ENCODE data around the gene LRPPRC. TPM values are rescaled to one million over a fixed set of nuclear protein-coding genes. Genes with fewer than 3 reads are reported as not detected.

LRPPRC gene
- total RNA-seq, 1 experiment from 2014 or later = 253 TPM

- TF ChIP-seq, protein P1, sequence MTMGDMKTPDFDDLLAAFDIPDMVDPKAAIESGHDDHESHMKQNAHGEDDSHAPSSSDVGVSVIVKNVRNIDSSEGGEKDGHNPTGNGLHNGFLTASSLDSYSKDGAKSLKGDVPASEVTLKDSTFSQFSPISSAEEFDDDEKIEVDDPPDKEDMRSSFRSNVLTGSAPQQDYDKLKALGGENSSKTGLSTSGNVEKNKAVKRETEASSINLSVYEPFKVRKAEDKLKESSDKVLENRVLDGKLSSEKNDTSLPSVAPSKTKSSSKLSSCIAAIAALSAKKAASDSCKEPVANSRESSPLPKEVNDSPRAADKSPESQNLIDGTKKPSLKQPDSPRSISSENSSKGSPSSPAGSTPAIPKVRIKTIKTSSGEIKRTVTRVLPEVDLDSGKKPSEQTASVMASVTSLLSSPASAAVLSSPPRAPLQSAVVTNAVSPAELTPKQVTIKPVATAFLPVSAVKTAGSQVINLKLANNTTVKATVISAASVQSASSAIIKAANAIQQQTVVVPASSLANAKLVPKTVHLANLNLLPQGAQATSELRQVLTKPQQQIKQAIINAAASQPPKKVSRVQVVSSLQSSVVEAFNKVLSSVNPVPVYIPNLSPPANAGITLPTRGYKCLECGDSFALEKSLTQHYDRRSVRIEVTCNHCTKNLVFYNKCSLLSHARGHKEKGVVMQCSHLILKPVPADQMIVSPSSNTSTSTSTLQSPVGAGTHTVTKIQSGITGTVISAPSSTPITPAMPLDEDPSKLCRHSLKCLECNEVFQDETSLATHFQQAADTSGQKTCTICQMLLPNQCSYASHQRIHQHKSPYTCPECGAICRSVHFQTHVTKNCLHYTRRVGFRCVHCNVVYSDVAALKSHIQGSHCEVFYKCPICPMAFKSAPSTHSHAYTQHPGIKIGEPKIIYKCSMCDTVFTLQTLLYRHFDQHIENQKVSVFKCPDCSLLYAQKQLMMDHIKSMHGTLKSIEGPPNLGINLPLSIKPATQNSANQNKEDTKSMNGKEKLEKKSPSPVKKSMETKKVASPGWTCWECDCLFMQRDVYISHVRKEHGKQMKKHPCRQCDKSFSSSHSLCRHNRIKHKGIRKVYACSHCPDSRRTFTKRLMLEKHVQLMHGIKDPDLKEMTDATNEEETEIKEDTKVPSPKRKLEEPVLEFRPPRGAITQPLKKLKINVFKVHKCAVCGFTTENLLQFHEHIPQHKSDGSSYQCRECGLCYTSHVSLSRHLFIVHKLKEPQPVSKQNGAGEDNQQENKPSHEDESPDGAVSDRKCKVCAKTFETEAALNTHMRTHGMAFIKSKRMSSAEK (CRISPR knock-in tag; IDR thresholded peaks at IDR 0.05; ENCODE audit: borderline replicate concordance) = no peak
- TF ChIP-seq JAZF1 (CRISPR knock-in tag; IDR thresholded peaks at IDR 0.05) (no peak), OVOL2 (CRISPR knock-in tag; IDR thresholded peaks at IDR 0.05; ENCODE audit: borderline replicate concordance) (no peak), NR2C2 (CRISPR knock-in tag; IDR thresholded peaks at IDR 0.05) (no peak), ZNF281 (CRISPR knock-in tag; IDR thresholded peaks at IDR 0.05) (no peak), NR1H2 (CRISPR knock-in tag; IDR thresholded peaks at IDR 0.05) (no peak), TEAD4 (CRISPR knock-in tag; IDR thresholded peaks at IDR 0.05) (no peak), ELF4 (CRISPR knock-in tag; IDR thresholded peaks at IDR 0.05; ENCODE audit: low read depth) (no peak), CREB1 (CRISPR knock-in tag; IDR thresholded peaks at IDR 0.05) (no peak)
- TF ChIP-seq, protein P2, sequence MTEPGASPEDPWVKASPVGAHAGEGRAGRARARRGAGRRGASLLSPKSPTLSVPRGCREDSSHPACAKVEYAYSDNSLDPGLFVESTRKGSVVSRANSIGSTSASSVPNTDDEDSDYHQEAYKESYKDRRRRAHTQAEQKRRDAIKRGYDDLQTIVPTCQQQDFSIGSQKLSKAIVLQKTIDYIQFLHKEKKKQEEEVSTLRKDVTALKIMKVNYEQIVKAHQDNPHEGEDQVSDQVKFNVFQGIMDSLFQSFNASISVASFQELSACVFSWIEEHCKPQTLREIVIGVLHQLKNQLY (CRISPR knock-in tag; IDR thresholded peaks at IDR 0.05) = no peak
Measured at GRCh38 chr2:44005846-44006245, 10.1 kb upstream of the LRPPRC start (continued).

GRCh38 chr2:44004735-44005602 lies 9.2 kb upstream of the LRPPRC start:
- DNase-seq (ENCODE audit: low spot score) (no peak), ATAC-seq (no peak)
- H3K9me3 Mint-ChIP-seq = no peaks in the 10 kb centered on the region
- no peak overlapping the region; the same call in 1 of the 2 replicates for H3K27ac Mint-ChIP-seq
- peaks cover 13% of the 10 kb centered on the region for H3K4me1 Mint-ChIP-seq
- H3K27me3 Mint-ChIP-seq (ENCODE audit: low read depth) = no peaks in the 10 kb centered on the region
- no peak overlapping the region for H3K4me3 Mint-ChIP-seq
- ChIA-PET POLR2A (interaction anchor here (0.9 kb wide), 1 partner anchor 12 kb away, joined by 3 read pairs; no protein-coding TSS in a partner anchor), CTCF (no interaction called here)
- no peaks in the 10 kb centered on the region for H3K36me3 Mint-ChIP-seq
- TF ChIP-seq FOXP4 (CRISPR knock-in tag; IDR thresholded peaks at IDR 0.05) = no peak
- no peak for TF ChIP-seq RELA (CRISPR knock-in tag; IDR thresholded peaks at IDR 0.05; ENCODE audit: borderline replicate concordance)
- TF ChIP-seq, protein P3, sequence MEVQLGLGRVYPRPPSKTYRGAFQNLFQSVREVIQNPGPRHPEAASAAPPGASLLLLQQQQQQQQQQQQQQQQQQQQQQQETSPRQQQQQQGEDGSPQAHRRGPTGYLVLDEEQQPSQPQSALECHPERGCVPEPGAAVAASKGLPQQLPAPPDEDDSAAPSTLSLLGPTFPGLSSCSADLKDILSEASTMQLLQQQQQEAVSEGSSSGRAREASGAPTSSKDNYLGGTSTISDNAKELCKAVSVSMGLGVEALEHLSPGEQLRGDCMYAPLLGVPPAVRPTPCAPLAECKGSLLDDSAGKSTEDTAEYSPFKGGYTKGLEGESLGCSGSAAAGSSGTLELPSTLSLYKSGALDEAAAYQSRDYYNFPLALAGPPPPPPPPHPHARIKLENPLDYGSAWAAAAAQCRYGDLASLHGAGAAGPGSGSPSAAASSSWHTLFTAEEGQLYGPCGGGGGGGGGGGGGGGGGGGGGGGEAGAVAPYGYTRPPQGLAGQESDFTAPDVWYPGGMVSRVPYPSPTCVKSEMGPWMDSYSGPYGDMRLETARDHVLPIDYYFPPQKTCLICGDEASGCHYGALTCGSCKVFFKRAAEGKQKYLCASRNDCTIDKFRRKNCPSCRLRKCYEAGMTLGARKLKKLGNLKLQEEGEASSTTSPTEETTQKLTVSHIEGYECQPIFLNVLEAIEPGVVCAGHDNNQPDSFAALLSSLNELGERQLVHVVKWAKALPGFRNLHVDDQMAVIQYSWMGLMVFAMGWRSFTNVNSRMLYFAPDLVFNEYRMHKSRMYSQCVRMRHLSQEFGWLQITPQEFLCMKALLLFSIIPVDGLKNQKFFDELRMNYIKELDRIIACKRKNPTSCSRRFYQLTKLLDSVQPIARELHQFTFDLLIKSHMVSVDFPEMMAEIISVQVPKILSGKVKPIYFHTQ (CRISPR knock-in tag; IDR thresholded peaks at IDR 0.05) = no peak
- no peak for TF ChIP-seq NR3C1 (CRISPR knock-in tag; conservative IDR thresholded peaks at IDR 0.05; ENCODE audit: low read depth)
- no peak for TF ChIP-seq SP1 (CRISPR knock-in tag; conservative IDR thresholded peaks at IDR 0.05)
- TF ChIP-seq GABPB1 (CRISPR knock-in tag; IDR thresholded peaks at IDR 0.05) = no peak
- no peak for TF ChIP-seq ZNF281 (CRISPR knock-in tag; IDR thresholded peaks at IDR 0.05)
- no peak for TF ChIP-seq ATF1 (CRISPR knock-in tag; IDR thresholded peaks at IDR 0.05)
- TF ChIP-seq ZSCAN18 (CRISPR knock-in tag; IDR thresholded peaks at IDR 0.05) = no peak
